ENCODE results near the gene EFR3B. TPM values are rescaled to one million over a fixed set of nuclear protein-coding genes. Genes with fewer than 3 reads are reported as not detected.

Gene EFR3B
- total RNA-seq, 2 experiments from 2014 or later, result 1.5 TPM

- Mint-ChIP-seq H3K27ac (no peak overlapping the region), H3K9me3 (no peaks in the 10 kb centered on the region), H3K27me3 (peaks cover 18% of the 10 kb centered on the region), H3K36me3 (no peaks in the 10 kb centered on the region), H3K4me3 (no peak overlapping the region), H3K4me1 (ENCODE audit: low read depth) (no peaks in the 10 kb centered on the region)
- ChIA-PET POLR2A (no interaction called here), CTCF (no interaction called here)
- intact Hi-C loops (cut with micrococcal nuclease), result no loop called here
- DNase-seq, result no peak
Observed at GRCh38 chr2:25056098-25056821, 14.4 kb downstream of the EFR3B start.

DNA sequence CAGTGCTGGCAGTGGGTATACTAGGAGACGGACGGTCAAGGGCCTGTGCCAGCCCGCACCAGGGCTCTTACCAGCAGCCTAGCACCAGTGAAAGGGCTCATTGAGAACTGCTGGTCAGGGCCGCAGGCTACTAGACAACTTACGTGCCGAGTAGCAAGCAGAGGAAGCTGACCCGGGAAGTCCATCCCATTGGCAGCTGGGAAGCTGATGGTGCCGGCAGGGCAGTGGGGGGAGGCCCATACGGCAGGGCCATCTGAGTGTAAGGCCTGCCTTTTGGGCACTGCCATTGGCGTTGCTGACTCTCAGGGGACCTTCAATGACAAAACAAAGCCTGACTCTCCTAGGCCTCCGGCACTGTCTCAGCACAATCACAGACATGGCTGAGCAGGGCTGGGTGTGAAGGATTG, 20.6 kb downstream of the EFR3B start:
- intact Hi-C loops (cut with micrococcal nuclease), result no loop called here
- CTCF ChIA-PET, result no interaction called here
- Mint-ChIP-seq H3K9me3 (peaks cover 8% of the 10 kb centered on the region), H3K36me3 (no peaks in the 10 kb centered on the region), H3K4me1 (ENCODE audit: low read depth) (peaks cover 7% of the 10 kb centered on the region), H3K27ac (no peak overlapping the region), H3K27me3 (no peaks in the 10 kb centered on the region), H3K4me3 (no peak overlapping the region)
- POLR2A ChIA-PET, result no interaction called here
- no peak for DNase-seq

- H3K4me1 Mint-ChIP-seq (ENCODE audit: low read depth), result peaks cover 7% of the 10 kb centered on the region
- no peak overlapping the region for H3K4me3 Mint-ChIP-seq
- POLR2A ChIA-PET, result no interaction called here
- H3K27me3 Mint-ChIP-seq, result no peaks in the 10 kb centered on the region
- no peaks in the 10 kb centered on the region for H3K36me3 Mint-ChIP-seq
- peaks cover 8% of the 10 kb centered on the region for H3K9me3 Mint-ChIP-seq
- intact Hi-C loops (cut with micrococcal nuclease), result no loop called here
- no peak overlapping the region for H3K27ac Mint-ChIP-seq
- CTCF ChIA-PET, result interaction anchor here (1.1 kb wide), 1 partner anchor 89 kb away, joined by 3 read pairs; no protein-coding TSS in a partner anchor
- DNase-seq, result no peak
Observed at GRCh38 chr2:25063876-25064660, 22.2 kb downstream of the EFR3B start.

DNA sequence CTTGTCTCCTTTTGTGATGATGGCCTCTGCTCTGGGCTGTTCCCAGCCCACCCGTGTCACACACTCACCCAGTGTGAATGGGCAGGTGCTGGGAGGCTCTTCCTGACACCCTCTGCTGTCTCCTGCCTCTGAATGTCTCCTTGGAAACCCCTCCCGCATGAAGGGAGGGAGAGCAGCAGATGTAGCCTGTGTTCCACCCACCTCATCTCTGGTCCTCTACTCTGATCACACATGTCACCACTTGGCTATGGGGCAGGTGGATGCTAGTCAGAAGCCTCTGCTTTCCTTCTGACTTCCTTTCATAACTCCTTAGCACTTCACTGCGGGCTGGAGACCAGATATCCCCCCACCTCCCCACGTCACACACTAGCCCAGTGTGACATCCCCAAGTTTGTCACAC, 23.9 kb downstream of the EFR3B start:
- peaks cover 7% of the 10 kb centered on the region for H3K4me1 Mint-ChIP-seq (ENCODE audit: low read depth)
- no peaks in the 10 kb centered on the region for H3K36me3 Mint-ChIP-seq
- H3K27ac Mint-ChIP-seq, result no peak overlapping the region
- POLR2A ChIA-PET, result no interaction called here
- intact Hi-C loops (cut with micrococcal nuclease), result no loop called here
- peaks cover 8% of the 10 kb centered on the region for H3K9me3 Mint-ChIP-seq
- CTCF ChIA-PET, result no interaction called here
- H3K4me3 Mint-ChIP-seq, result no peak overlapping the region
- H3K27me3 Mint-ChIP-seq, result no peaks in the 10 kb centered on the region
- no peak for DNase-seq

- DNase-seq, result no peak
- intact Hi-C loops (cut with micrococcal nuclease), result no loop called here
- ChIA-PET CTCF (no interaction called here), POLR2A (no interaction called here)
- peaks cover 7% of the 10 kb centered on the region for H3K4me1 Mint-ChIP-seq (ENCODE audit: low read depth)
- no peaks in the 10 kb centered on the region for H3K27me3 Mint-ChIP-seq
- no peak overlapping the region for H3K27ac Mint-ChIP-seq
- peaks cover 8% of the 10 kb centered on the region for H3K9me3 Mint-ChIP-seq
- no peak overlapping the region for H3K4me3 Mint-ChIP-seq
- H3K36me3 Mint-ChIP-seq, result no peaks in the 10 kb centered on the region
Observed at GRCh38 chr2:25066455-25066854, 24.6 kb downstream of the EFR3B start.

DNA sequence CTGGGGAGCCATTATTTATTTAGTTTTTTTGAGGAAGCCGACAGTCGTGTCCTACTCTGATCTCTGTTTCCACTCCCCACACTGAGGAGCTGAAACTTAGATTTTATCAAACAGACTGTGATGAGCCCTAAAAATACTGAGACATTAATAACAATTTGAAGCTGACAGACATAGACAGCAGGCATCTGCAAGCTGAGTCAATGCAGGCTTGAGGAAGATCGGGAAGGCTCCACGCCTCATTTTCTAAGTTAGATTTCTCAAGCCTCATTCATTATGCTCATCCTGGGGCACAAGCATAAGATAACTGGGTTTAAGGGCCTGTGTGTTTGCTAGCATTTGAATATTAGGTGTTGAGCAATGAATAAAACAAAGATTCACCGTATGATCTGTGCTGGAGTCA, 26.3 kb downstream of the EFR3B start:
- intact Hi-C loops (cut with micrococcal nuclease), result no loop called here
- ChIA-PET CTCF (no interaction called here), POLR2A (no interaction called here)
- no peak overlapping the region for H3K4me3 Mint-ChIP-seq
- H3K36me3 Mint-ChIP-seq, result no peaks in the 10 kb centered on the region
- peaks cover 8% of the 10 kb centered on the region for H3K9me3 Mint-ChIP-seq
- H3K27ac Mint-ChIP-seq, result no peak overlapping the region
- no peak for DNase-seq
- no peaks in the 10 kb centered on the region for H3K27me3 Mint-ChIP-seq
- peaks cover 7% of the 10 kb centered on the region for H3K4me1 Mint-ChIP-seq (ENCODE audit: low read depth)

DNA sequence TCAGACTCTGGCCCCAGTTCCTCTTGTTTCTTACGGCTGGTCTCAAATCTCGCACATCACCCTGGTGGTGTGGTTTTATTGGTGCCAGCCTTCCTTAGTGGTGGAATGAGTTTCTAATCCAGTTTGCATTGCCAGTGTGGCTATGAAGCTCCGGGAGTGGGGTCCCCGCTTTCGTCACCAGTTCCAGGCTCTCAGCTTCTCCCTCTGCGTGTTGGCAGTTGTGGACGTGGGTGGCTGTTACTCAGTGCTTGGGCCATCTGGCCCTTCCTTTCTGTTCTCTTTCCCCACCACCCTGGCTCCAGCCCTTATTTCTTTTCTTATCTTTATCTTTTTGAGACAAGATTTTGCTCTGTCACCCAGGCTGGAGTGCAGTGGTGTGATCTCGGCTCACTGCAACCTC, 30.1 kb downstream of the EFR3B start:
- DNase-seq, result no peak
- no peaks in the 10 kb centered on the region for H3K4me1 Mint-ChIP-seq (ENCODE audit: low read depth)
- no peak overlapping the region for H3K4me3 Mint-ChIP-seq
- peaks cover 2% of the 10 kb centered on the region for H3K9me3 Mint-ChIP-seq
- ChIA-PET POLR2A (interaction anchor here (0.6 kb wide), 1 partner anchor 1132 kb away, joined by 3 read pairs; no protein-coding TSS in a partner anchor), CTCF (interaction anchor here (0.9 kb wide), 1 partner anchor 16 kb away, joined by 3 read pairs; no protein-coding TSS in a partner anchor)
- no peaks in the 10 kb centered on the region for H3K36me3 Mint-ChIP-seq
- no peak overlapping the region for H3K27ac Mint-ChIP-seq
- peaks cover 14% of the 10 kb centered on the region for H3K27me3 Mint-ChIP-seq
- intact Hi-C loops (cut with micrococcal nuclease), result no loop called here

- ChIA-PET POLR2A (interaction anchor here (0.6 kb wide), 1 partner anchor 1133 kb away, joined by 3 read pairs; no protein-coding TSS in a partner anchor), CTCF (no interaction called here)
- Mint-ChIP-seq H3K9me3 (no peaks in the 10 kb centered on the region), H3K36me3 (no peaks in the 10 kb centered on the region), H3K27ac (no peak overlapping the region), H3K4me3 (no peak overlapping the region), H3K27me3 (peaks cover 14% of the 10 kb centered on the region), H3K4me1 (ENCODE audit: low read depth) (no peaks in the 10 kb centered on the region)
- intact Hi-C loops (cut with micrococcal nuclease), result no loop called here
- no peak for DNase-seq
Observed at GRCh38 chr2:25072606-25073005, 30.7 kb downstream of the EFR3B start.

- DNase-seq, result no peak
- Mint-ChIP-seq H3K9me3 (no peaks in the 10 kb centered on the region), H3K4me3 (no peak overlapping the region), H3K4me1 (ENCODE audit: low read depth) (no peaks in the 10 kb centered on the region), H3K36me3 (no peaks in the 10 kb centered on the region), H3K27ac (no peak overlapping the region), H3K27me3 (peaks cover 16% of the 10 kb centered on the region)
- intact Hi-C loops (cut with micrococcal nuclease), result no loop called here
- CTCF ChIA-PET, result no interaction called here
- POLR2A ChIA-PET, result no interaction called here
Observed at GRCh38 chr2:25073025-25073424, 31.1 kb downstream of the EFR3B start.

DNA sequence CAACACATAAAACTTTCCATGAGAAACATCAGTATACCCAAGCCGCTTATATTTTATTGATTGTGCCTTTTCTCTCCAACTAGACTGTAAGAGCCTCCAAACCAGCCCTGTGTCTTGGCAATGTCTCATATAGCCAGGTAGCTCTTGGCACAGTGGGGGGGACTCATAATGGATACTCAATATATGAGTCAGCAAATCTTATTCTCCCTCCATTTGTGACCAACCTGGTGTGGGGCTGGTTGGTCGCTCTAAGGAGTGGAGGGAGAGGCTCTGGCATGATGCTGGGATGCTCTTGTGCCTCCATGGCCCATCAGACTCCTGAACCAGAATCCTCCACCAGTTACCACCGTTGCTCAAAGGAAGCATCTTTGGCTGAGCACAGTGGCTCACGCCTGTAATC, 32.0 kb downstream of the EFR3B start:
- H3K36me3 Mint-ChIP-seq, result no peaks in the 10 kb centered on the region
- no peak for DNase-seq
- H3K27ac Mint-ChIP-seq, result no peak overlapping the region
- ChIA-PET POLR2A (no interaction called here), CTCF (no interaction called here)
- no peak overlapping the region for H3K4me3 Mint-ChIP-seq
- peaks cover 19% of the 10 kb centered on the region for H3K27me3 Mint-ChIP-seq
- no peaks in the 10 kb centered on the region for H3K9me3 Mint-ChIP-seq
- intact Hi-C loops (cut with micrococcal nuclease), result no loop called here
- H3K4me1 Mint-ChIP-seq (ENCODE audit: low read depth), result no peaks in the 10 kb centered on the region

DNA sequence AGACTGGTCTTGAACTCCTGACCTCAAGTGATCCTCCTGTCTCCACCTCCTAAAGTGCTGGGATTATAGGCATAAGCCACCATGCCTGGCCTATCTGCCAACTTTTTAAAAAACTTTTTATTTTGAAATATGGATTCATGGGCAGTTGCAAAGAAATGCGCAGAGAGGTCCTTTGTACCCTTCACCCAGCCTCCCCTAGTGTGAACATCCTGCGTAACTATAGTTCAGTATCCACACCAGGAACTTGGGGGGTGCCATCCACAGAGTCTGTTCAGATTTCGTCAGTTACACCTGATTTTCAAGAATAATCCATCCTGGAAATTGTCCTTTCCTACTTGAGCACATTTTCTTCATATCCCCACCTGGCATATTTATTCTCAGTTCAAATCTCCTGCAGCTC, 33.0 kb downstream of the EFR3B start:
- Mint-ChIP-seq H3K27me3 (peaks cover 21% of the 10 kb centered on the region), H3K27ac (no peak overlapping the region), H3K4me3 (no peak overlapping the region), H3K4me1 (ENCODE audit: low read depth) (no peaks in the 10 kb centered on the region), H3K36me3 (no peaks in the 10 kb centered on the region), H3K9me3 (no peaks in the 10 kb centered on the region)
- POLR2A ChIA-PET, result no interaction called here
- CTCF ChIA-PET, result no interaction called here
- intact Hi-C loops (cut with micrococcal nuclease), result no loop called here
- no peak for DNase-seq

DNA sequence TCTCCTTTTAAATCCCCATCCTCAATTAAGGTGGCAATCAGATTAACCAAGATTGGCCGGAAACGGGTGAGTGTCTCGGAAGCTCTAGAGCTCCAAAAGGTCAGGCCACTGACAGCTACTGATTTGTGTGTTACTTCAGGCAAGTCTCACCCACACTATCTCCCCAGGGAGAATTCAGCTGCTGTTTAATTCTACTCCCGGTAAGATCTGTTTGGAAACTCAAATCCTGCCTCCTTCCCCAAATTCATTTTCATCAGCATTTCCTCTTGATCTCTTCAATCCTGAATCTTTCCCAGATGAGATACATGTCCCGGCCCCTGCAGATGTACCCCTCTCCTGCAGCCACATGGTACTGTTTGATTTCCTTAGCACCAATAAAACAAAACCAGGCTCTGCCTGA, 34.9 kb downstream of the EFR3B start:
- Mint-ChIP-seq H3K9me3 (no peaks in the 10 kb centered on the region), H3K4me1 (ENCODE audit: low read depth) (no peaks in the 10 kb centered on the region), H3K36me3 (no peaks in the 10 kb centered on the region), H3K27ac (no peak overlapping the region), H3K4me3 (no peak overlapping the region), H3K27me3 (peaks cover 23% of the 10 kb centered on the region)
- intact Hi-C loops (cut with micrococcal nuclease), result no loop called here
- no peak for DNase-seq
- POLR2A ChIA-PET, result no interaction called here
- CTCF ChIA-PET, result no interaction called here

GRCh38 chr2:25077789-25078169, 35.9 kb downstream of the EFR3B start:
- Mint-ChIP-seq H3K27ac (no peak overlapping the region), H3K4me1 (ENCODE audit: low read depth) (no peaks in the 10 kb centered on the region), H3K27me3 (peaks cover 23% of the 10 kb centered on the region), H3K4me3 (no peak overlapping the region), H3K9me3 (no peaks in the 10 kb centered on the region), H3K36me3 (no peaks in the 10 kb centered on the region)
- POLR2A ChIA-PET, result no interaction called here
- intact Hi-C loops (cut with micrococcal nuclease), result no loop called here
- CTCF ChIA-PET, result interaction anchor here (1.4 kb wide), 1 partner anchor 102 kb away, joined by 5 read pairs; no protein-coding TSS in a partner anchor
- DNase-seq, result no peak

All from activated CD4-positive, alpha-beta memory T cell treated with anti-CD3 and anti-CD28 coated beads for 36 hours (primary cell).